Colonic mucosa (tissue), 4 donors: Measurements from ENCODE around the gene ARTN. TPM values are rescaled to one million over a fixed set of nuclear protein-coding genes. Genes with fewer than 3 reads are reported as not detected.

Source experiments
- DNase-seq: peaks from one replicate; pipeline ENCODE4 v3.0.0-alpha.2; 2020
- H3K27ac ChIP-seq: fragments of 200-600 bp; one replicate; pipeline ENCODE4 v1.8.0; 2021
- H3K27me3 ChIP-seq: fragments of 200-600 bp; one replicate; pipeline ENCODE4 v1.8.0; 2021
- H3K36me3 ChIP-seq: fragments of 200-600 bp; one replicate; pipeline ENCODE4 v1.8.0; 2021
- H3K4me1 ChIP-seq: fragments of 200-600 bp; one replicate; pipeline ENCODE4 v1.8.0; 2021; ENCODE audit warnings: mild to moderate bottlenecking
- H3K4me3 ChIP-seq: fragments of 200-600 bp; one replicate; pipeline ENCODE4 v1.8.0; 2021
- H3K9ac ChIP-seq, 2 donors: one replicate each; pipeline ENCODE4 v1.7.0; 2013; ENCODE audit warnings: control low read depth in 2 of 2, low read depth in 2 of 2, low read length in 2 of 2
- H3K9me3 ChIP-seq: fragments of 200-600 bp; one replicate; pipeline ENCODE4 v1.8.0; 2021
- intact Hi-C: fragments of 100-400 bp; cut with DNase I; formaldehyde crosslinking; loops from one replicate; pipeline ENCODE4 v1.14.1; 2022
- total RNA-seq, 2 donors: library from RNA; stranded (reverse); fragmentation: NEBNext Ultra II Directional in 1 of 2; extraction: Animal tissue kit (Norgen Biotek cat#: 25700) in 1 of 2; gene quantifications; one replicate each; pipeline ENCODE4 v1.2.1, GENCODE V29; 2021
- TF ChIP-seq, protein P1 (sequence below): fragments of 200-600 bp; IDR thresholded peaks from one replicate; pipeline ENCODE4 v1.8.0; 2022; ENCODE audit warnings: antibody characterized with exemption, mild to moderate bottlenecking
- donor health status: healthy.
- donor health status: DM: no; HTN: no; CAD: no.
- donor health status: DM: no; HTN: no; CAD: no.

ARTN gene
- total RNA-seq, 2 donors from 2014 or later, result 5.1 to 8.3 TPM

DNA sequence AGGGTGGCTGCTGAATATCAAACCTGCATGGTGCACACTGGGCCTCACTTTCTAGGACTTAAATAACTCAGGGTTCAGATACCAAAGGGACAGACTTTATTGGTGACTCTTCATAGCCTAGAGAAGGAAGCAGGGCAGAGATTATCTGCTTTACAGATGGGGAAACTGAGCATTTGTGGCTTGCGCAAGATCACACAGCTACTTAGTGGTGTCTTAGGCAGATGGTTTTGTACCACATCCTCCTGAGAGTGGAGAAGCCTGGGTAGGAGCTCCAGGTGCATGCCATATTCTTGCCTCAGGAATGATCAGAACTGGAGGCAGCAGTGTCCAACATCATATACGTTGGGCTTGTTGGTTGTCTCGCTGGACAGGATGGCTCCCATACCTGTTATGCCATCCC, 29.4 kb downstream of the ARTN start:
- TF ChIP-seq, protein P1, sequence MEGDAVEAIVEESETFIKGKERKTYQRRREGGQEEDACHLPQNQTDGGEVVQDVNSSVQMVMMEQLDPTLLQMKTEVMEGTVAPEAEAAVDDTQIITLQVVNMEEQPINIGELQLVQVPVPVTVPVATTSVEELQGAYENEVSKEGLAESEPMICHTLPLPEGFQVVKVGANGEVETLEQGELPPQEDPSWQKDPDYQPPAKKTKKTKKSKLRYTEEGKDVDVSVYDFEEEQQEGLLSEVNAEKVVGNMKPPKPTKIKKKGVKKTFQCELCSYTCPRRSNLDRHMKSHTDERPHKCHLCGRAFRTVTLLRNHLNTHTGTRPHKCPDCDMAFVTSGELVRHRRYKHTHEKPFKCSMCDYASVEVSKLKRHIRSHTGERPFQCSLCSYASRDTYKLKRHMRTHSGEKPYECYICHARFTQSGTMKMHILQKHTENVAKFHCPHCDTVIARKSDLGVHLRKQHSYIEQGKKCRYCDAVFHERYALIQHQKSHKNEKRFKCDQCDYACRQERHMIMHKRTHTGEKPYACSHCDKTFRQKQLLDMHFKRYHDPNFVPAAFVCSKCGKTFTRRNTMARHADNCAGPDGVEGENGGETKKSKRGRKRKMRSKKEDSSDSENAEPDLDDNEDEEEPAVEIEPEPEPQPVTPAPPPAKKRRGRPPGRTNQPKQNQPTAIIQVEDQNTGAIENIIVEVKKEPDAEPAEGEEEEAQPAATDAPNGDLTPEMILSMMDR, result no peak
- no peaks in the 10 kb centered on the region for H3K9me3 ChIP-seq
- H3K4me3 ChIP-seq, result no peak overlapping the region
- H3K4me1 ChIP-seq, result no peaks in the 10 kb centered on the region
- no peak overlapping the region for H3K27ac ChIP-seq
- H3K9ac ChIP-seq, result no peak overlapping the region
- intact Hi-C loops, result no loop called here
- no peaks in the 10 kb centered on the region for H3K36me3 ChIP-seq
- no peak for DNase-seq
- H3K27me3 ChIP-seq, result no peaks in the 10 kb centered on the region

DNA sequence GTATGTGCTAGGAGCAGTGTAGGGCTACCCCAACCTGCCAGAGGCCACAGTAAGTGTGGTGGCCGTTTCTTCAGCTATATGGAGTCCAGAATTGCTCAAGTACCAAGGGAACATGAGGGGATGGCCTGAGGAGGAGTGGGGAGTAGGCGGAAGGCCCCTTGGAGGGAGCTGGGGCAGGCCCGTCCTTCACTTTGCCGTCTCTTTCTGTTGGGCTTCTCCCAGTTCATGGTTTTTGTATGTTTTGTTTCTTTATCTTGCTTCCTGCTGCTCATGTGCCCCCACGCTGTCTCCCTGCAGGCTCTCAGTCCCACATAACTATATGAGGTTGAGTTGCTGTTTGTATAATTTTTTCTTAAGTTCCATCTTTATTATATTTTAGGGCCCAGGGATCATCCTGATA, 30.3 kb downstream of the ARTN start:
- intact Hi-C loops, result no loop called here
- no peak for DNase-seq
- Histone ChIP-seq H3K4me1 (no peaks in the 10 kb centered on the region), H3K27me3 (no peaks in the 10 kb centered on the region), H3K9me3 (no peaks in the 10 kb centered on the region), H3K27ac (no peak overlapping the region), H3K36me3 (no peaks in the 10 kb centered on the region), H3K4me3 (no peak overlapping the region), H3K9ac (no peak overlapping the region)
- TF ChIP-seq, protein P1, result no peak

DNA sequence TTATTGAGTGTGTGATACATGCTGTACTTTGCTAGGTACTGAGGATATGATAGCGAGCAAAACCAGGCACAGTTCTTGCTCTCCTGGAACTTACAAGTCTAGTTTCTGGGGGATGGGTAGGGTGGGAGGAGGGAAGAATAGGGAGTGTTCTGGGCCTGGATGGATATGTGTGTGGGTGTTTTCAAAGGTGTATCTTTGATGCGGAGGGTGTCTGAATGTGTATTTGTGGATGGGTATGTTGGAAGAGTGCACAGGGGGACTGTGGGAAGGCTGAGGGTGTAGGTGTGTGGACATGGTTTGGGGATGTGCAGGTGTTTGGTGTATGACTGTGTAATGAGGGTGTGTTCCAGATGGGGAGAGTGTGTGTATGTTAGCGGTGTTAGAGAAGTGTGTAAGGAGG, 31.7 kb downstream of the ARTN start:
- peaks cover under 1% of the 10 kb centered on the region for H3K4me1 ChIP-seq
- H3K9me3 ChIP-seq, result no peaks in the 10 kb centered on the region
- no peak overlapping the region for H3K4me3 ChIP-seq
- DNase-seq, result no peak
- H3K9ac ChIP-seq, result no peak overlapping the region
- H3K27ac ChIP-seq, result no peak overlapping the region
- intact Hi-C loops, result no loop called here
- no peaks in the 10 kb centered on the region for H3K27me3 ChIP-seq
- no peaks in the 10 kb centered on the region for H3K36me3 ChIP-seq
- TF ChIP-seq, protein P1, result no peak

DNA sequence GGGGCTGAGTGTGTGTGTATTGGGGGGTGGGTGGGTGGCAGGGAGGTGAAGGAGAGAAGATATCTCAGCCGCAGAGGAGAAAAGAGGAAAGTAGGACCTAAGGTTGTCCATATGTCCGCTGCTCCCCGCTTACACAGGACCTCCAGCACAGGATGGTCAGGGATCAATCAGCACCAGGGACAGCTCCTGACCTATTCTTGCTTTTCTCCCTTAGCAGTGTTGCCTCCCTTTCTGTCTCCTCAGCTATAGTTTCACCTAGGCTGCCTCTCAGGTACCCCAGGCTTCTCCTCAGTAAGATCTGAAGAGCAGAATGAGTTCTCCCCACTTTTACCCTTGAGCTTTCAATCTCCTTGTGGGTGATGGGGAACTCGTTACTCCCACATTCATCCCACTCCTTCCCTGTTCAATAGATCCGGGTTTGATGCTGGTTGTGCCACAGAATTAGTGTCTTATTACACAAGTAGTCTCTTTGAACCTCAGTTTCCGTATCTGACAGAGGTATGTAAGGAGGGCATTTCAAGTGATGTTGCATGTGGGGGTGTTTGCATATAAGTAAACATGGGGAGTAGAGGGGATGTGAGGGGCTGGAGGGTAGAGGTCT, 34.8 kb downstream of the ARTN start:
- no peaks in the 10 kb centered on the region for H3K9me3 ChIP-seq
- intact Hi-C loops, result no loop called here
- no peak for DNase-seq
- H3K4me3 ChIP-seq, result no peak overlapping the region
- peaks cover 6% of the 10 kb centered on the region for H3K4me1 ChIP-seq
- no peak overlapping the region for H3K27ac ChIP-seq
- no peaks in the 10 kb centered on the region for H3K36me3 ChIP-seq
- no peaks in the 10 kb centered on the region for H3K27me3 ChIP-seq
- TF ChIP-seq, protein P1, result no peak
- H3K9ac ChIP-seq, result no peak overlapping the region

DNA sequence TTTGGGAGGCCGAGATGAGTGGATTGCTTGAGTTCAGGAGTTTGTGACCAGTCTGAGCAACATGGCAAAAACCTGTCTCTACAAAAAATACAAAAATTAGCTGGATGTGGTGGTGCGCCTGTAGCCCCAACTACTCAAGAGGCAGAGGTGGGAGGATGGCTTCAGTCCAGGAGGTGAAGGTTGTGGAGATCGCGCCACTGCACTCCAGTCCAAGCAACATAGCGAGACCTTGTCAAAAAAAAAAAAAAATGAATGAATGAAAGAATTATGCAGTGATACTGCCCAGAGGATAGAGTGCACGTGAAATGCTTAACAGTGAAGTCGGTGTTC, 35.8 kb downstream of the ARTN start:
- TF ChIP-seq, protein P1, result no peak
- H3K4me1 ChIP-seq, result peaks cover 6% of the 10 kb centered on the region
- no peak for DNase-seq
- H3K27me3 ChIP-seq, result no peaks in the 10 kb centered on the region
- intact Hi-C loops, result no loop called here
- H3K9ac ChIP-seq, result no peak overlapping the region
- H3K36me3 ChIP-seq, result no peaks in the 10 kb centered on the region
- no peak overlapping the region for H3K27ac ChIP-seq
- no peaks in the 10 kb centered on the region for H3K9me3 ChIP-seq
- H3K4me3 ChIP-seq, result peak overlapping the region; percentile 96
